ENCODE measurements around the gene FAM98B. TPM values are rescaled to one million over a fixed set of nuclear protein-coding genes. Genes with fewer than 3 reads are reported as not detected.

The FAM98B gene
- total and polyA plus RNA-seq, 2 of the 13 experiments (the other 11 are each of a cell fraction or from before 2014, with no cell fraction given), result 3.7 to 4.7 TPM

- TF ChIP-seq CENPT (CRISPR knock-in tag; IDR thresholded peaks at IDR 0.05; ENCODE audit: low read depth) (no peak), ZNF460 (CRISPR knock-in tag; IDR thresholded peaks at IDR 0.05; ENCODE audit: borderline replicate concordance) (no peak), ZNF75D (CRISPR knock-in tag; IDR thresholded peaks at IDR 0.05; ENCODE audit: borderline replicate concordance) (no peak), ZNF468 (CRISPR knock-in tag; IDR thresholded peaks at IDR 0.05) (no peak), RNF219 (CRISPR knock-in tag; IDR thresholded peaks at IDR 0.05) (no peak), ZNF543 (CRISPR knock-in tag; IDR thresholded peaks at IDR 0.05) (no peak), ZBED4 (CRISPR knock-in tag; IDR thresholded peaks at IDR 0.05; ENCODE audit: borderline replicate concordance) (no peak), ZSCAN21 (CRISPR knock-in tag; IDR thresholded peaks at IDR 0.05; ENCODE audit: borderline replicate concordance) (no peak), SMC3 (IDR thresholded peaks at IDR 0.05; ENCODE audit: low read length) (no peak), ZBTB7A (CRISPR knock-in tag; IDR thresholded peaks at IDR 0.05) (no peak), ZNF264 (CRISPR knock-in tag; IDR thresholded peaks at IDR 0.05) (no peak)
- H3K36me3 ChIP-seq (replicated peaks in 1 of 2; ENCODE audit: control insufficient read depth in 1 of 2, insufficient read depth in 2 of 2, low read length in 2 of 2), result no peaks in the 10 kb centered on the region
- H3K27me3 ChIP-seq (ENCODE audit: control insufficient read depth in 1 of 2, insufficient read depth in 2 of 2, low read length in 2 of 2), result no peaks in the 10 kb centered on the region
- no peak overlapping the region for H3K9ac ChIP-seq (ENCODE audit: insufficient read depth, low read depth, low read length)
- ChIA-PET CTCF (ENCODE audit: low intra/inter-chr PET ratio, low total read pairs) (no interaction called here), POLR2A (no interaction called here)
- no peak overlapping the region for H3K27ac ChIP-seq (ENCODE audit: extremely low read length, insufficient read depth, low read length)
- H2AFZ ChIP-seq (ENCODE audit: low read length), result no peak overlapping the region
- H3K79me2 ChIP-seq (ENCODE audit: insufficient read depth, low read length), result no peaks in the 10 kb centered on the region
- ATAC-seq (no peak), FAIRE-seq (no peak), DNase-seq (ENCODE audit: low spot score) (no peak)
- H4K20me1 ChIP-seq (ENCODE audit: insufficient read depth, low read length), result no peaks in the 10 kb centered on the region
- BruUV-seq (replicated peaks), result no TSS peak
- no peaks in the 10 kb centered on the region for H3K9me3 ChIP-seq (ENCODE audit: low read length)
- H3K4me1 ChIP-seq (ENCODE audit: insufficient read depth, low read length), result no peaks in the 10 kb centered on the region
- intact Hi-C loops (cut with micrococcal nuclease; ENCODE audit: unreplicated experiment) (no loop called here), in situ Hi-C loops (cut with HindIII; ENCODE audit: extremely low pct_ligation_motif_present, low pct_unique_long_range_greater_than_20kb) (no loop called here)
- H3K4me2 ChIP-seq (ENCODE audit: low read depth, low read length), result no peak overlapping the region
- 0% methylated on average over 2 of the region's 2 CpGs for WGBS (ENCODE audit: low lambda C conversion rate)
- H3K4me3 ChIP-seq (replicated peaks in 1 of 3; ENCODE audit: insufficient read depth in 1 of 3, low read depth in 2 of 3, low read length in 3 of 3), result no peak overlapping the region
Measured at GRCh38 chr15:38517312-38517975, 63.5 kb downstream of the FAM98B start.
